Stimulated activated CD4-positive, alpha-beta T cell treated with anti-CD3 and anti-CD28 coated beads, Interleukin-1b, Interleukin-23, amount 100 ng/mL, for 4 hours (primary cell): ENCODE data around the gene RPS6KB2.

Source experiments
- DNase-seq, 2 donors: peaks; one replicate each; pipeline ENCODE4 v3.0.0-alpha.2; 2020; ENCODE audit warnings: low read depth in 2 of 2

RPS6KB2 gene

GRCh38 chr11:67429722-67430121 lies 1.4 kb downstream of the RPS6KB2 start:
- DNase-seq: no peak

- DNase-seq: no peak
These were observed 3.3 kb downstream of the RPS6KB2 start for GRCh38 chr11:67431346-67432249.

- no peak for DNase-seq
These were observed 4.5 kb downstream of the RPS6KB2 start for GRCh38 chr11:67432655-67433349.

GRCh38 chr11:67433536-67434394 lies 5.5 kb downstream of the RPS6KB2 start:
- no peak for DNase-seq

- DNase-seq: no peak
These were observed 6.1 kb downstream of the RPS6KB2 start for GRCh38 chr11:67434395-67434881.

GRCh38 chr11:67435031-67435726 lies 6.9 kb downstream of the RPS6KB2 start:
- DNase-seq: no peak

GRCh38 chr11:67435727-67436458 lies 7.6 kb downstream of the RPS6KB2 start:
- no peak for DNase-seq

- peak; percentile 49 to 68 for DNase-seq
These were observed 8.3 kb downstream of the RPS6KB2 start for GRCh38 chr11:67436459-67437081.

GRCh38 chr11:67437082-67437808 lies 9.0 kb downstream of the RPS6KB2 start, which contains the start of gene PTPRCAP:
TSS of gene PTPRCAP (minus strand) at chr11:67437682. CDS start at chr11:67437619, 63 bp downstream.
- DNase-seq: peak; percentile 66 to 70

- no peak for DNase-seq
These were observed 9.5 kb downstream of the RPS6KB2 start for GRCh38 chr11:67437809-67438157.

GRCh38 chr11:67438158-67438902 lies 10.0 kb downstream of the RPS6KB2 start:
- peak; percentile 56 to 72 for DNase-seq

GRCh38 chr11:67439321-67440228 lies 11.3 kb downstream of the RPS6KB2 start:
- DNase-seq: no peak

- no peak for DNase-seq
These were observed 12.2 kb downstream of the RPS6KB2 start for GRCh38 chr11:67440229-67441097.

GRCh38 chr11:67441098-67441563 lies 12.8 kb downstream of the RPS6KB2 start:
- DNase-seq: no peak

GRCh38 chr11:67441731-67442351 lies 13.5 kb downstream of the RPS6KB2 start:
- DNase-seq: no peak
